ENCODE measurements around the gene PGRMC2. TPM values are rescaled to one million over a fixed set of nuclear protein-coding genes. Genes with fewer than 3 reads are reported as not detected.
A peak's percentile ranks its signal among the peaks of the same experiment; 100 is the strongest.

PGRMC2 gene
- total RNA-seq, 1 experiment from 2014 or later = 11.4 TPM

DNA sequence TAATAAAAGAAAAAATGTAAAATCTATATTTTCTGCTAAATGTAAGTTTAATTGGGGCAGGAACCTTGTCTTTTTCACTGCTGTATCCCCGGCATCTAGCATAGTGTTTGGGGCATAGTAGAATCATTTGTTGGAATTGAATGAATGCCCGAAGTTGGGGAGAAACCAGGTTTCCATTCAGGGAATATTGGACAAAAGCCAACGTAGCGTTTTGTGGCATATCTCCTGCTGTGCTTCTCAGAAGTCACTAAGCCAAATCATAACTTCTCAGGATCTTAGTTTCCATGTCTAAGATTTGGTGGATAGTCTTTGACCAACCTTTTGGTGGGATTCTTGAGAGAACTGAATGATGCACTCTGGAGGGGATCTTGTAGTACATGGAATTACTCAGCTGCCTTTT, 42.0 kb upstream of the PGRMC2 start:
- Histone ChIP-seq H3K4me2 (ENCODE audit: low read length) (no peak overlapping the region), H4K20me1 (ENCODE audit: low read length) (no peaks in the 10 kb centered on the region)

DNA sequence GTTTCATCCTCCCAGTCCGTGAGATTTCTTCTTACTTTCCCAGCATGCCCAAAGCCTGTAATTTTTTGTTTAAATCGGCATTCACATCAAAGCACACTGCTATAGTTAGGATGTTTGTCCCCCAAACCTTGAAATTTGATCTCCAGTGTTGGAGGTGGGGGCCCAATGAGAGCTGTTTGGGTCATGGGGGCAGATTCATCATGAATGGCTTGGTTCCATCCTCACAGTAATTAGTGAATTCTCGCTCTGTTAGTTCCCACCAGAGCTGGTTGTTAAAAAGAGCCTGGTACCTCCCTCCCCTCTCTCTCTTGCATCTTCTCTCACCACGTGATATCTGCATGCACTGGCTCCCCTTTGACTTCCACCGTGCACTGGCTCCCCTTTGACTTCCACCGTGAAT, 40.5 kb upstream of the PGRMC2 start:
- Histone ChIP-seq H3K36me3 (ENCODE audit: low read depth, low read length) (no peaks in the 10 kb centered on the region), H3K79me2 (ENCODE audit: low read length) (no peaks in the 10 kb centered on the region), H3K27ac (ENCODE audit: low read length) (no peak overlapping the region), H3K4me1 (ENCODE audit: insufficient read depth, low read length) (peaks cover 8% of the 10 kb centered on the region), H3K9me3 (ENCODE audit: low read length) (no peaks in the 10 kb centered on the region), H3K9ac (ENCODE audit: low read length) (no peak overlapping the region), H2AFZ (ENCODE audit: low read length) (no peak overlapping the region), H3K27me3 (ENCODE audit: low read length) (no peaks in the 10 kb centered on the region), H3K4me2 (ENCODE audit: low read length) (no peak overlapping the region), H3F3A (ENCODE audit: low read length, unreplicated experiment) (peaks cover 3% of the 10 kb centered on the region), H3K9me2 (replicated peaks; ENCODE audit: low read length) (no peaks in the 10 kb centered on the region), H3K4me3 (ENCODE audit: low read length) (no peak overlapping the region), H4K20me1 (ENCODE audit: low read length) (no peaks in the 10 kb centered on the region)
- TF ChIP-seq, protein P1, sequence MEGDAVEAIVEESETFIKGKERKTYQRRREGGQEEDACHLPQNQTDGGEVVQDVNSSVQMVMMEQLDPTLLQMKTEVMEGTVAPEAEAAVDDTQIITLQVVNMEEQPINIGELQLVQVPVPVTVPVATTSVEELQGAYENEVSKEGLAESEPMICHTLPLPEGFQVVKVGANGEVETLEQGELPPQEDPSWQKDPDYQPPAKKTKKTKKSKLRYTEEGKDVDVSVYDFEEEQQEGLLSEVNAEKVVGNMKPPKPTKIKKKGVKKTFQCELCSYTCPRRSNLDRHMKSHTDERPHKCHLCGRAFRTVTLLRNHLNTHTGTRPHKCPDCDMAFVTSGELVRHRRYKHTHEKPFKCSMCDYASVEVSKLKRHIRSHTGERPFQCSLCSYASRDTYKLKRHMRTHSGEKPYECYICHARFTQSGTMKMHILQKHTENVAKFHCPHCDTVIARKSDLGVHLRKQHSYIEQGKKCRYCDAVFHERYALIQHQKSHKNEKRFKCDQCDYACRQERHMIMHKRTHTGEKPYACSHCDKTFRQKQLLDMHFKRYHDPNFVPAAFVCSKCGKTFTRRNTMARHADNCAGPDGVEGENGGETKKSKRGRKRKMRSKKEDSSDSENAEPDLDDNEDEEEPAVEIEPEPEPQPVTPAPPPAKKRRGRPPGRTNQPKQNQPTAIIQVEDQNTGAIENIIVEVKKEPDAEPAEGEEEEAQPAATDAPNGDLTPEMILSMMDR (conservative IDR thresholded peaks at IDR 0.05; ENCODE audit: low read depth, low read length) = no peak
- no peak for TF ChIP-seq EZH2 (IDR thresholded peaks at IDR 0.05; ENCODE audit: low read length, unreplicated experiment)
- TF ChIP-seq EZH2phosphoT487 (IDR thresholded peaks at IDR 0.05; ENCODE audit: borderline replicate concordance, low read length) = no peak
- POLR2A ChIA-PET (ENCODE audit: unreplicated experiment) = no interaction called here
- no TSS peak for BruUV-seq (replicated peaks)
- ATAC-seq = no peak
- no peak for DNase-seq
- intact Hi-C loops (cut with micrococcal nuclease) = no loop called here
- CTCF ChIA-PET = no interaction called here

More for the DNA sequence above, 42.0 kb upstream of the PGRMC2 start:
- Histone ChIP-seq H3K79me2 (ENCODE audit: low read length) (no peaks in the 10 kb centered on the region), H3K27me3 (ENCODE audit: low read length) (no peaks in the 10 kb centered on the region), H3K4me1 (ENCODE audit: insufficient read depth, low read length) (no peaks in the 10 kb centered on the region), H3K4me3 (ENCODE audit: low read length) (no peak overlapping the region), H3K36me3 (ENCODE audit: low read depth, low read length) (no peaks in the 10 kb centered on the region), H2AFZ (ENCODE audit: low read length) (no peak overlapping the region), H3K9me2 (replicated peaks; ENCODE audit: low read length) (no peaks in the 10 kb centered on the region), H3K9ac (ENCODE audit: low read length) (no peak overlapping the region), H3F3A (ENCODE audit: low read length, unreplicated experiment) (no peaks in the 10 kb centered on the region), H3K9me3 (ENCODE audit: low read length) (no peaks in the 10 kb centered on the region), H3K27ac (ENCODE audit: low read length) (no peak overlapping the region)
- BruUV-seq (replicated peaks) = no TSS peak
- no peak for DNase-seq
- no peak for TF ChIP-seq EZH2 (IDR thresholded peaks at IDR 0.05; ENCODE audit: low read length, unreplicated experiment)
- TF ChIP-seq, protein P1 (conservative IDR thresholded peaks at IDR 0.05; ENCODE audit: low read depth, low read length) = no peak
- no peak for TF ChIP-seq EZH2phosphoT487 (IDR thresholded peaks at IDR 0.05; ENCODE audit: borderline replicate concordance, low read length)
- CTCF ChIA-PET = no interaction called here
- POLR2A ChIA-PET (ENCODE audit: unreplicated experiment) = no interaction called here
- intact Hi-C loops (cut with micrococcal nuclease) = no loop called here
- no peak for ATAC-seq

DNA sequence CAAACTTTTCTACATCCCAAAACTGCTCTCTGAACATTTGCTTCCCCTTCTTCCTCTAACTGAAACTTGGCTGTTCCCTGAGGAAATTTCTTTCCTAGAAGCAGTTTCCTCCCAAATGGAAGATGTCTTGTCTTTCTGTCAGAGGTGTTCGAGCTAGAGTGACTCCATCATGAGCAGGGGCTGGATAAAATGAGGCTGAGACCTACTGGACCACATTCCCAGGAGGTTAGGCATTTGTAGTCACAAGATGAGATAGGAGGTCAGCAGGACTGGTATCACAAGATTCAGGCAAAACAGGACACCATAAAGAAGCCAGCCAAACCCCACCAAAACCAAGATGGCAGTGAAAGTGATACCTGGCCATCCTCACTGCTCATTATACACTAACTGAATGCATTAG, 35.8 kb upstream of the PGRMC2 start:
- Histone ChIP-seq H3K4me2 (ENCODE audit: low read length) (peak overlapping the region; percentile 62), H3F3A (ENCODE audit: low read length, unreplicated experiment) (peaks cover 4% of the 10 kb centered on the region), H3K9ac (ENCODE audit: low read length) (no peak overlapping the region), H4K20me1 (ENCODE audit: low read length) (no peaks in the 10 kb centered on the region), H3K27me3 (ENCODE audit: low read length) (no peaks in the 10 kb centered on the region), H3K9me2 (replicated peaks; ENCODE audit: low read length) (no peaks in the 10 kb centered on the region), H3K9me3 (ENCODE audit: low read length) (no peaks in the 10 kb centered on the region), H3K4me1 (ENCODE audit: insufficient read depth, low read length) (peaks cover 35% of the 10 kb centered on the region), H3K79me2 (ENCODE audit: low read length) (no peaks in the 10 kb centered on the region), H3K4me3 (ENCODE audit: low read length) (no peak overlapping the region), H3K36me3 (ENCODE audit: low read depth, low read length) (no peaks in the 10 kb centered on the region), H2AFZ (ENCODE audit: low read length) (0 out of 2 replicates have a peak overlapping the region, but pooled peaks have one; percentile 30), H3K27ac (ENCODE audit: low read length) (peak overlapping the region; percentile 82)
- no peak for ATAC-seq
- intact Hi-C loops (cut with micrococcal nuclease) = loop anchor here (2.0 kb wide), 1 partner anchor 15 kb away; no protein-coding TSS in a partner anchor
- POLR2A ChIA-PET (ENCODE audit: unreplicated experiment) = no interaction called here
- TF ChIP-seq, protein P1 (conservative IDR thresholded peaks at IDR 0.05; ENCODE audit: low read depth, low read length) = no peak
- DNase-seq = peak; percentile 44
- no TSS peak for BruUV-seq (replicated peaks)
- CTCF ChIA-PET = no interaction called here

Measured in PC-3 (cell line).